ENCODE results near the gene HOXB7.

HOXB7 gene

GRCh38 chr17:48604770-48605329, 6.0 kb downstream of the HOXB7 start, which contains the start of gene HOXB6:
HOXB6 (minus strand) TSS chr17:48604986; CDS start chr17:48598150, 6,836 bp downstream.
- TF ChIP-seq CTCF (conservative IDR thresholded peaks at IDR 0.05; ENCODE audit: low read length): 0 out of 2 replicates have a peak, but pooled peaks have one; percentile 9
- peak; percentile 78 for DNase-seq (ENCODE audit: low read depth)
- peak within 1 kb of the TSS; percentile 89 for H3K4me3 ChIP-seq (ENCODE audit: low read length)

GRCh38 chr17:48603959-48604769, 6.7 kb downstream of the HOXB7 start:
- no peak for DNase-seq (ENCODE audit: low read depth)
- peak overlapping the region; percentile 89 for H3K4me3 ChIP-seq (ENCODE audit: low read length)
- peak; percentile 37 for TF ChIP-seq CTCF (conservative IDR thresholded peaks at IDR 0.05; ENCODE audit: low read length)

GRCh38 chr17:48601539-48602425, 9.0 kb downstream of the HOXB7 start:
- H3K4me3 ChIP-seq (ENCODE audit: low read length): peak overlapping the region; percentile 89
- TF ChIP-seq CTCF (conservative IDR thresholded peaks at IDR 0.05; ENCODE audit: low read length): no peak
- DNase-seq (ENCODE audit: low read depth): no peak

- H3K4me3 ChIP-seq (ENCODE audit: low read length): peak overlapping the region; percentile 89
- no peak for TF ChIP-seq CTCF (conservative IDR thresholded peaks at IDR 0.05; ENCODE audit: low read length)
- no peak for DNase-seq (ENCODE audit: low read depth)
Measured at GRCh38 chr17:48601207-48601538, 9.6 kb downstream of the HOXB7 start.

- no peak for DNase-seq (ENCODE audit: low read depth)
- TF ChIP-seq CTCF (conservative IDR thresholded peaks at IDR 0.05; ENCODE audit: low read length): no peak
- H3K4me3 ChIP-seq (ENCODE audit: low read length): peak overlapping the region; percentile 89
Measured at GRCh38 chr17:48600244-48601098, 10.3 kb downstream of the HOXB7 start.

- H3K4me3 ChIP-seq (ENCODE audit: low read length): peak overlapping the region; percentile 70
- TF ChIP-seq CTCF (conservative IDR thresholded peaks at IDR 0.05; ENCODE audit: low read length): no peak
- no peak for DNase-seq (ENCODE audit: low read depth)
Measured at GRCh38 chr17:48599354-48599753, 11.5 kb downstream of the HOXB7 start.

All from AG10803 (cell line).